Ovary (tissue), 3 donors: ENCODE data around the gene NOS3.

ENCODE experiments used
- POLR2A ChIP-seq: fragments of 450-650 bp; IDR thresholded peaks from one replicate; pipeline ENCODE4 v1.6.1; 2017; ENCODE audit warnings: antibody characterized with exemption, mild to moderate bottlenecking, moderate library complexity
- TF ChIP-seq, protein P1 (sequence below), 3 donors: fragments of 450-650 bp in 2 of 3; fragments of 200-600 bp in 1 of 3; IDR thresholded peaks; one replicate each; pipeline versions ENCODE4 v1.5.1 to v1.8.0; 2016 to 2022; ENCODE audit warnings: antibody characterized with exemption in 3 of 3, mild to moderate bottlenecking in 1 of 3
- donor health status: DM: no; HTN: no; CAD: no.

DNA sequence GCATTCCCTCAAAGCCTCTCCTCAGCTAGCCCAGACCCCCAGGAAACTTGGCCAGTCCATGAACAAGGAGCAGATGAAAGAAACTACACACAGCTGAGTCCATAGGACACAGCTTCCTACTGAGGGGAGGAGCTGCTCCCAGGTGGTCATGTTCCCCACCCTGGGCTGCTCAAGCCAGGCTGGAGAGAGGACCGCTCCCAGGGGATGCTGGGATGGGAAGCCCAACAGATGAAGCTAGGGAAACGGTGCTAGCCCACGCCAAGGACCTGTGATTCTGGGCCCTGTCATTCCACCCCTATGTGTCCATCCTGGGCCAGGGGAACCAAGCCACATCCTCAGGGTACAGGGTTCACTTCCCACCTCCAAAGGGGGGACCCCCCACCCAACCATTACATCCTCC lies 31.7 kb upstream of the NOS3 start:
- TF ChIP-seq POLR2A = no peak
- TF ChIP-seq, protein P1, sequence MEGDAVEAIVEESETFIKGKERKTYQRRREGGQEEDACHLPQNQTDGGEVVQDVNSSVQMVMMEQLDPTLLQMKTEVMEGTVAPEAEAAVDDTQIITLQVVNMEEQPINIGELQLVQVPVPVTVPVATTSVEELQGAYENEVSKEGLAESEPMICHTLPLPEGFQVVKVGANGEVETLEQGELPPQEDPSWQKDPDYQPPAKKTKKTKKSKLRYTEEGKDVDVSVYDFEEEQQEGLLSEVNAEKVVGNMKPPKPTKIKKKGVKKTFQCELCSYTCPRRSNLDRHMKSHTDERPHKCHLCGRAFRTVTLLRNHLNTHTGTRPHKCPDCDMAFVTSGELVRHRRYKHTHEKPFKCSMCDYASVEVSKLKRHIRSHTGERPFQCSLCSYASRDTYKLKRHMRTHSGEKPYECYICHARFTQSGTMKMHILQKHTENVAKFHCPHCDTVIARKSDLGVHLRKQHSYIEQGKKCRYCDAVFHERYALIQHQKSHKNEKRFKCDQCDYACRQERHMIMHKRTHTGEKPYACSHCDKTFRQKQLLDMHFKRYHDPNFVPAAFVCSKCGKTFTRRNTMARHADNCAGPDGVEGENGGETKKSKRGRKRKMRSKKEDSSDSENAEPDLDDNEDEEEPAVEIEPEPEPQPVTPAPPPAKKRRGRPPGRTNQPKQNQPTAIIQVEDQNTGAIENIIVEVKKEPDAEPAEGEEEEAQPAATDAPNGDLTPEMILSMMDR (IDR thresholded peaks at IDR 0.05) = no peak
